ENCODE data around the gene AP5Z1. TPM values are rescaled to one million over a fixed set of nuclear protein-coding genes. Genes with fewer than 3 reads are reported as not detected.

Gene AP5Z1
- total and polyA plus RNA-seq, 2 experiments from 2014 or later = 21.1 to 22.6 TPM

GRCh38 chr7:4775848-4776623, 613 bp downstream of the AP5Z1 start:
- no peaks in the 10 kb centered on the region for H3K4me1 ChIP-seq (ENCODE audit: low read depth)
- peak overlapping the region; percentile 91 for H3K27ac ChIP-seq
- TF ChIP-seq, protein P1, sequence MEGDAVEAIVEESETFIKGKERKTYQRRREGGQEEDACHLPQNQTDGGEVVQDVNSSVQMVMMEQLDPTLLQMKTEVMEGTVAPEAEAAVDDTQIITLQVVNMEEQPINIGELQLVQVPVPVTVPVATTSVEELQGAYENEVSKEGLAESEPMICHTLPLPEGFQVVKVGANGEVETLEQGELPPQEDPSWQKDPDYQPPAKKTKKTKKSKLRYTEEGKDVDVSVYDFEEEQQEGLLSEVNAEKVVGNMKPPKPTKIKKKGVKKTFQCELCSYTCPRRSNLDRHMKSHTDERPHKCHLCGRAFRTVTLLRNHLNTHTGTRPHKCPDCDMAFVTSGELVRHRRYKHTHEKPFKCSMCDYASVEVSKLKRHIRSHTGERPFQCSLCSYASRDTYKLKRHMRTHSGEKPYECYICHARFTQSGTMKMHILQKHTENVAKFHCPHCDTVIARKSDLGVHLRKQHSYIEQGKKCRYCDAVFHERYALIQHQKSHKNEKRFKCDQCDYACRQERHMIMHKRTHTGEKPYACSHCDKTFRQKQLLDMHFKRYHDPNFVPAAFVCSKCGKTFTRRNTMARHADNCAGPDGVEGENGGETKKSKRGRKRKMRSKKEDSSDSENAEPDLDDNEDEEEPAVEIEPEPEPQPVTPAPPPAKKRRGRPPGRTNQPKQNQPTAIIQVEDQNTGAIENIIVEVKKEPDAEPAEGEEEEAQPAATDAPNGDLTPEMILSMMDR (IDR thresholded peaks at IDR 0.05; ENCODE audit: low read depth, low read length) = no peak
- no peaks in the 10 kb centered on the region for H3K27me3 ChIP-seq
- H3K9me3 ChIP-seq (ENCODE audit: low read depth) = no peaks in the 10 kb centered on the region
- H3K4me3 ChIP-seq = peak overlapping the region; percentile 86
- peak; percentile 25 to 70 for DNase-seq (ENCODE audit: low read depth in 1 of 2, low spot score in 1 of 2)
- peaks cover 3% of the 10 kb centered on the region for H3K36me3 ChIP-seq

GRCh38 chr7:4779118-4779517, 3.7 kb downstream of the AP5Z1 start:
- TF ChIP-seq, protein P1 (IDR thresholded peaks at IDR 0.05; ENCODE audit: low read depth, low read length) = no peak
- H3K4me3 ChIP-seq = no peak overlapping the region
- H3K4me1 ChIP-seq (ENCODE audit: low read depth) = no peaks in the 10 kb centered on the region
- no peak overlapping the region for H3K27ac ChIP-seq
- DNase-seq (ENCODE audit: low read depth in 1 of 2, low spot score in 1 of 2) = no peak
- no peaks in the 10 kb centered on the region for H3K9me3 ChIP-seq (ENCODE audit: low read depth)
- H3K36me3 ChIP-seq = peaks cover 12% of the 10 kb centered on the region
- no peaks in the 10 kb centered on the region for H3K27me3 ChIP-seq

DNA sequence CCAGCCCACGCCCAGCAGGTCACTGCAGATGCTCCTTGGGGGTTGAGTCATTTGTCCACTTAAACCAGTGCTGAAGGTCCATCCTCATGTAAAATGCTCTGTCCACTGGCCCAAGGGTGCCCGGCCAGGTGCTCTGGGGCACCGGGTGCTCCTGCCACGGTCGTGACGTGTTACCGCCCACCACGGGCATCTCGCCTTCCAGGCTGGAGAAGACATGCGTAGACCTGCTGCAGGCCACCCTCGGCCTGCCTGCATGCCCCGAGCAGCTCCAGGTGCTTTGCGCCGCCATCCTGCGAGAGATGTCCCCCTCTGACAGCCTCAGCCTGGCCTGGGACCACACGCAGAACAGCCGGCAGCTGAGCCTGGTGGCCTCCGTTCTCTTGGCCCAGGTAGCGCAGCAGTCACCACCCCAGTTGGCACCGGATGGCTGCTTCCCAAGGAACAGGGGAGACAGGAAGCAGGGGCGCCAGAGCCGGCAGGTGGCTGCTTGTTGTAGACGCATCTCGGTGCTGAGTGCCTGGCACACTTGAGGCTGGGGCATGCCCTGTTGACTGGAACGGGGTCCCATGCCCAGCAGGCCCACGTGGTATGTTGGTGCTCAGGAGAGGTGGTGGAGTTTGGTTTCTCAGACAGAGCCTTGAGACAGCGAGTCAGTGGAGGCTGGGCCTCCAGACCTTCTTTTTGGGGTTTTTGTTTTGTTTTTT, 6.1 kb downstream of the AP5Z1 start:
- no peak overlapping the region for H3K27ac ChIP-seq
- DNase-seq (ENCODE audit: low read depth in 1 of 2, low spot score in 1 of 2) = no peak
- peaks cover 12% of the 10 kb centered on the region for H3K36me3 ChIP-seq
- no peak overlapping the region for H3K4me3 ChIP-seq
- H3K27me3 ChIP-seq = no peaks in the 10 kb centered on the region
- TF ChIP-seq, protein P1 (IDR thresholded peaks at IDR 0.05; ENCODE audit: low read depth, low read length) = no peak
- peaks cover 9% of the 10 kb centered on the region for H3K4me1 ChIP-seq (ENCODE audit: low read depth)
- H3K9me3 ChIP-seq (ENCODE audit: low read depth) = no peaks in the 10 kb centered on the region

GRCh38 chr7:4782333-4783291, 7.2 kb downstream of the AP5Z1 start:
- Histone ChIP-seq H3K4me1 (ENCODE audit: low read depth) (peaks cover 9% of the 10 kb centered on the region), H3K27me3 (no peaks in the 10 kb centered on the region), H3K36me3 (peaks cover 12% of the 10 kb centered on the region), H3K27ac (no peak overlapping the region), H3K9me3 (ENCODE audit: low read depth) (no peaks in the 10 kb centered on the region), H3K4me3 (no peak overlapping the region)
- TF ChIP-seq, protein P1 (IDR thresholded peaks at IDR 0.05; ENCODE audit: low read depth, low read length) = no peak
- DNase-seq (ENCODE audit: low read depth in 1 of 2, low spot score in 1 of 2) = no peak

- H3K9me3 ChIP-seq (ENCODE audit: low read depth) = no peaks in the 10 kb centered on the region
- TF ChIP-seq, protein P1 (IDR thresholded peaks at IDR 0.05; ENCODE audit: low read depth, low read length) = no peak
- H3K4me3 ChIP-seq = no peak overlapping the region
- peaks cover 12% of the 10 kb centered on the region for H3K36me3 ChIP-seq
- no peak for DNase-seq (ENCODE audit: low read depth in 1 of 2, low spot score in 1 of 2)
- H3K27me3 ChIP-seq = no peaks in the 10 kb centered on the region
- peak overlapping the region; percentile 54 for H3K27ac ChIP-seq
- H3K4me1 ChIP-seq (ENCODE audit: low read depth) = peaks cover 9% of the 10 kb centered on the region
These were observed 7.8 kb downstream of the AP5Z1 start for GRCh38 chr7:4783292-4783652.
